GM12864 (cell line): ENCODE data around the gene TEX2.

Source experiments
- DNase-seq: peaks from one replicate; pipeline ENCODE4 v3.0.0-alpha.2; 2011; ENCODE audit warnings: low read depth
- H3K4me3 ChIP-seq: 2 replicates; pipeline ENCODE4 v1.5.1; 2011; ENCODE audit warnings: mild to moderate bottlenecking, low read depth, low read length, control low read depth
- CTCF ChIP-seq: IDR thresholded peaks from 2 replicates; pipeline ENCODE4 v1.5.1; 2011; ENCODE audit warnings: low read depth, mild to moderate bottlenecking, moderate library complexity, low read length, control low read depth, inconsistent platforms; ENCODE audit errors: missing control alignments

TEX2 gene, protein sequence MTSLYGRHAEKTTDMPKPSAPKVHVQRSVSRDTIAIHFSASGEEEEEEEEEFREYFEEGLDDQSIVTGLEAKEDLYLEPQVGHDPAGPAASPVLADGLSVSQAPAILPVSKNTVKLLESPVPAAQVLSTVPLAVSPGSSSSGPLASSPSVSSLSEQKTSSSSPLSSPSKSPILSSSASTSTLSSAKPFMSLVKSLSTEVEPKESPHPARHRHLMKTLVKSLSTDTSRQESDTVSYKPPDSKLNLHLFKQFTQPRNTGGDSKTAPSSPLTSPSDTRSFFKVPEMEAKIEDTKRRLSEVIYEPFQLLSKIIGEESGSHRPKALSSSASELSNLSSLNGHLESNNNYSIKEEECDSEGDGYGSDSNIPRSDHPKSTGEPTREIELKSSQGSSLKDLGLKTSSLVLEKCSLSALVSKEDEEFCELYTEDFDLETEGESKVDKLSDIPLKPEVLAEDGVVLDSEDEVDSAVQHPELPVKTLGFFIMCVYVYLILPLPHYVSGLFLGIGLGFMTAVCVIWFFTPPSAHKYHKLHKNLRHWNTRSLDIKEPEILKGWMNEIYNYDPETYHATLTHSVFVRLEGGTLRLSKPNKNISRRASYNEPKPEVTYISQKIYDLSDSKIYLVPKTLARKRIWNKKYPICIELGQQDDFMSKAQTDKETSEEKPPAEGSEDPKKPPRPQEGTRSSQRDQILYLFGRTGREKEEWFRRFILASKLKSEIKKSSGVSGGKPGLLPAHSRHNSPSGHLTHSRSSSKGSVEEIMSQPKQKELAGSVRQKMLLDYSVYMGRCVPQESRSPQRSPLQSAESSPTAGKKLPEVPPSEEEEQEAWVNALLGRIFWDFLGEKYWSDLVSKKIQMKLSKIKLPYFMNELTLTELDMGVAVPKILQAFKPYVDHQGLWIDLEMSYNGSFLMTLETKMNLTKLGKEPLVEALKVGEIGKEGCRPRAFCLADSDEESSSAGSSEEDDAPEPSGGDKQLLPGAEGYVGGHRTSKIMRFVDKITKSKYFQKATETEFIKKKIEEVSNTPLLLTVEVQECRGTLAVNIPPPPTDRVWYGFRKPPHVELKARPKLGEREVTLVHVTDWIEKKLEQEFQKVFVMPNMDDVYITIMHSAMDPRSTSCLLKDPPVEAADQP

DNA sequence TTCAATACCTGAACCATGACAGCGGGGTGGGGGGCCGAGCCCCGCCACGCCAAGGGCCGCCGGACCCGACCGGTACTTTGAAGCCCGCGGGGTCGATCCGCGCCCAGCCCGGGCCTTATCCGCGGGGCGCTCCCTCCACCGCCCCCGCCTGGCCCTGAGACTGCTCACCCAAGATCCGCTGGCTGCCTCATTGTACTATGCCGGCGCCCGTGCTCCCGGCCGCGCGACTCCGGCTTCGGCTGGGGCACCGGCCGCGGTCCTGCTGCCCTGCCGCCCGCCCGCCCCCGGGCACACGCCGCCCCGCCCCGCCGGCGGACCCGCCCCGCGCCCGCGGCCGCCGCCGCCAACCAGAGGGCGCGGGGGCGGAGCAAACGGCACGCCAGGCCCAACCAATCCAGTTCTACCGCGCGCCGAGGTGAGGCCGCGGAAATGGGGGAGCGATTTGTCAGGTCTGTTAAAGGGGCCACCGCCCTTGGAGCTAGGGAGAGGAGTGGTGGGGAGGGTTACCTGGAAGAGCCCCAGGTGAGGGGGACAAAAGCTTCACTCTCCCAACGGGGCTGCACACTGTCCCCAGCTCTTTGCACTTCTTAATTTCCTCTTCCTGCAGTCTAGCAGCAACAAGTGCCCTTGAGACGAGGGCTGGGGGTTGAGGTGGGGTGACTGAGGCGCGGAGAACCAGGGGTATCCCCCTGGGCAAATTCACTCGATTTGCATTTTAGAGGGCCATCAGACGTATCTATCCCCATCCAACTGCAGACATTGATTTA lies at the start of gene TEX2:
Gene TEX2, minus strand, starts transcription at position 261 of the 767 bp plus-strand sequence. CDS start 49,043 bp downstream, outside the sequence.
- no peak for TF ChIP-seq CTCF
- peak; percentile 77 for DNase-seq
- peak within 1 kb of the TSS; percentile 79 for H3K4me3 ChIP-seq

DNA sequence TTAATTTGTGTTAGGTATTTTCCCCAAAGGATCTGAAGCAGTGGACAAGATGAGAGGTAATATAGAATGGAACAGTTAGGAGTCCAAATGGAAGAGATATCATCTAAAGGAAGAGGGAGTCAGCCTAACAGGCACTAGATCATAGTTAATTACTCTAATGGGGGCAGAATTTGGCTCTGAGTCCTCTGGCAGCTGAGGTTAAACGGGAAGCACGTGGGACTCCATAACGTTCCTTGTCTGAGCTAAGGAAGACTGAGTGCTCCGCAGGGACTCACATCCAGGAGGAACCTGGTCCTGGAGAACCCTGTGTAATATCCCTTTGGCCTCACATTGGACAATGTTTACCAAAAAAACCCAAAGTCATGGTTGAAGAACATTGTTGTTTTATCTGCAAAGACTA lies 46.6 kb upstream of the TEX2 start:
- no peak overlapping the region for H3K4me3 ChIP-seq
- TF ChIP-seq CTCF = no peak
- DNase-seq = no peak

GRCh38 chr17:64309021-64309420 lies 46.0 kb upstream of the TEX2 start:
- no peak for TF ChIP-seq CTCF
- no peak for DNase-seq

DNA sequence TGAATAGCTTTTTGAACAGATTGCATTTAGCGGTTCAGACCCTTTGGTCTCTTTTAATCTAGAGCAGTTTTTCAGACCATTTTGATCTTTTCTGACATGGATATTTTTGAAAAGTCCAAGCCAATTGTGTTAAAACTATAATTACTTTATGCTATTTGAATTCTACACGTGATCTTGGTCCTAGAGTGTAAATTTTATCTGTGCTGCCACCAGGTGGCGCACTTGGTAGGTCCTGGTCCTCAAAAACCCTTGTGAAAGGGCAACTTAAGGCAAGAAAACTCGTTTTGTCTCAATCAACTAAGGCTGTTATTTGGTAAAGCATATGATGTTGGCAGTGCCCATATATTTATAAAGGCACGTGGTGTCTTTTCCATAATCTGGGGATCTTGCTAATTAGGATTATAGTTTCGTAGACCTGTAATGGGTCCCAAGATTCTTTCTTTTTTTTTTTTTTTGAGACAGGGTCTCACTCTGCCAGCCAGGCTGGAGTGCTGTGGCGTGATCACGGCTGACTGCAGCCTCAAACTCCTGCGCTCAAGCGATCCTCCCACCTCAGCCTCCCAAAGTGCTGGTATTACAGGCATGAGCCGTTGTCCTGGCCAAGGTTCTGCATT lies 43.9 kb upstream of the TEX2 start:
- DNase-seq = peak; percentile 33
- TF ChIP-seq CTCF = peak; percentile 73
- no peak overlapping the region for H3K4me3 ChIP-seq

More at GRCh38 chr17:64309021-64309420, 46.0 kb upstream of the TEX2 start:
- no peak overlapping the region for H3K4me3 ChIP-seq

DNA sequence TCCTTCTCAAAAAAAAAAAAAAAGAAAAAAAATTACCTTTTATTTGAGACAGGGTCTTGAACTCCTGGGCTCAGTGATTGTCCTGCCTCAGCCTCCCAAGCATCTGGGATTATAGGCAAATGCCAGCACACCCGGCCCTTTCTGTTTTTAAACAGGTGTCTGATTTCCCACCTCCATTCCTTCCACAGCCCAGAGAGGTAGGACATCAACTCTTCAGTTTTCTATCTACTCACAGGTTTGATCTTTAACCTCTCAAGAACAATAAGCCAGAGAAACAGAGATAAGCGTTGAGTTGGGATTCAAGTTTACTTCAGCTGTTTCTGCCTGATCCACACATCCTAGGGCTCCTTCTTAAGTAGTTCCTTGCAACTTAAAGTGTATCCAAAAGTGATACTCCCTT lies 41.5 kb upstream of the TEX2 start:
- H3K4me3 ChIP-seq = no peak overlapping the region
- TF ChIP-seq CTCF = no peak
- no peak for DNase-seq

- DNase-seq = no peak
- no peak for TF ChIP-seq CTCF
- no peak overlapping the region for H3K4me3 ChIP-seq
Measured at GRCh38 chr17:64300699-64300965, 37.6 kb upstream of the TEX2 start.
